H1 (cell line): ENCODE data around the gene PPP1R14C. TPM values are rescaled to one million over a fixed set of nuclear protein-coding genes. Genes with fewer than 3 reads are reported as not detected.

ENCODE experiments used
- CHD7 ChIP-seq: fragments of 300-600 bp; sonication (generic); IDR thresholded peaks from 2 replicates; pipeline ENCODE4 v1.7.1; 2012; ENCODE audit warnings: low read length, moderate library complexity, mild to moderate bottlenecking, inconsistent platforms; ENCODE audit not compliant: insufficient replicate concordance
- KDM5A ChIP-seq: fragments of 200-600 bp; IDR thresholded peaks from 2 replicates; pipeline ENCODE4 v1.7.1; 2012; ENCODE audit warnings: mild to moderate bottlenecking, low read length, inconsistent platforms, mixed read lengths
- polyA plus RNA-seq, 7 experiments: library from polyadenylated mRNA; depleted of rRNA in 3 of 7; stranded (reverse) in 5 of 7; unstranded in 2 of 7; fragments of >200 nt in 5 of 7; fragments of 200-250 nt in 2 of 7; gene quantifications; 1 replicate in 5 of 7; 2 replicates in 1 of 7; 4 replicates in 1 of 7; pipeline versions ENCODE4 v1.2.1 to v1.2.3, GENCODE V29; 2011 to 2013; ENCODE audit warnings: missing spikeins in 2 of 7, mixed read lengths in 2 of 7
- total RNA-seq: library from RNA; stranded (reverse); fragmentation: NEBNext Ultra II Directional; extraction: Animal tissue kit (Norgen Biotek cat#: 25700); gene quantifications from 2 replicates; pipeline ENCODE4 v1.2.1, GENCODE V29; 2021

The PPP1R14C gene
- total and polyA plus RNA-seq, 2 of the 8 experiments (the other 6 are each of a cell fraction or from before 2014, with no cell fraction given) = 0.30 to 0.61 TPM

DNA sequence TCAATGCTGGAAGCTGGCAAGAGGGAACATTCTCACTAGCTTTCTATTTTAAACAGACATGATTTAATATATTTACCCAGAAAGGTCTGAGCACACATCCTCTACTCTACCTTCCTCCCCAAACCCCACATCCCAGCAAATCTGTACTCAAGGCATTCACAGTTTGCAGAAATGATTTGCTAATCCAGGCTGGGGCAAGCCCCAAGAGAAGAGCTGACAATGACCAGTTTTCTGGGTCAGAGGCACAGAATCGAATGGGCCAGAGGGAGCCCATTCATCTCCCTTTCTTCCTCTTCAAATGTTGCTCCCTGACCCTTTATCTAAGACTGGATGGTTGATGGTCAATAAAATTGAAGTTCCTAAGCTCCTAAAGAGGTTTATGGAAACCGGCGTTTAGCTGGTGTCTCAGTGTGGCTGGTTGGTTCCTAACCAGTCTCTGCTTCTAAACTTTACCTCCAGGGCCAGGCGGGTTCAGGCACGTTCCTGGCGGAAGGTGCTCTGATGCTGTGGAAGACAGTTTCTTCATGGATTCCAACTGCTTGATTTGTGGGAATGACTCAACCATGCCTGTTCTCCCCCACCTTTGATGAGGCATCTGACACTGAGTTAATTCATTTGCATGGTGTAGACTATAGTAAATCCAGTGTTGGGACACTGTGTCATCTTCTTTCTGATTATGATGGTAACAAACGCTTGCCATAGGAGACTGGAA lies 129.6 kb downstream of the PPP1R14C start (continued):
- TF ChIP-seq CHD7 (no peak), KDM5A (no peak)
